Mucosa of descending colon (tissue), 3 donors: Measurements from ENCODE around the gene ANKS4B. TPM values are rescaled to one million over a fixed set of nuclear protein-coding genes. Genes with fewer than 3 reads are reported as not detected.

Experiments used
- ATAC-seq: fragments of 200-7000 bp; cut with Tn5 transposase; one replicate; pipeline ENCODE4 v1.9.1; 2020; ENCODE audit warnings: mild to moderate bottlenecking, moderate library complexity
- DNase-seq, 3 donors: peaks; one replicate each; pipeline ENCODE4 v3.0.0-alpha.2; 2020
- H3K36me3 ChIP-seq: fragments of 200-600 bp; one replicate; pipeline ENCODE4 v1.8.0; 2021; ENCODE audit warnings: low read depth, mild to moderate bottlenecking
- H3K4me1 ChIP-seq: fragments of 200-600 bp; one replicate; pipeline ENCODE4 v1.8.0; 2021; ENCODE audit warnings: low read depth, mild to moderate bottlenecking
- H3K4me3 ChIP-seq: fragments of 200-600 bp; one replicate; pipeline ENCODE4 v1.8.0; 2021; ENCODE audit warnings: mild to moderate bottlenecking
- H3K9me3 ChIP-seq: fragments of 200-600 bp; one replicate; pipeline ENCODE4 v1.8.0; 2021; ENCODE audit warnings: mild to moderate bottlenecking
- CTCF ChIP-seq: fragments of 200-600 bp; IDR thresholded peaks from one replicate; pipeline ENCODE4 v1.8.0; 2022; ENCODE audit warnings: antibody characterized with exemption, mild to moderate bottlenecking
- intact Hi-C, 2 donors: fragments of 100-400 bp; cut with DNase I in 1 of 2; cut with micrococcal nuclease in 1 of 2; formaldehyde crosslinking; loops; one replicate each; pipeline versions ENCODE4 v1.11.0 to v1.11.1; 2022; cut with DNase I, micrococcal nuclease
- total RNA-seq, 3 donors: library from RNA; stranded (reverse); fragmentation: NEBNext Ultra II Directional in 2 of 3; extraction: Animal tissue kit (Norgen Biotek cat#: 25700) in 2 of 3; gene quantifications; one replicate each; pipeline versions ENCODE4 v1.2.1 to v1.2.4, GENCODE V29; 2021 to 2023
- donor health status: DM: no; HTN: no; CAD: no; lungs with moderate emphysema.
- donor health status: DM: no; HTN: no; CAD: no.
- donor health status: DM: no; HTN: yes; CAD: no.

ANKS4B gene
- total RNA-seq, 3 donors from 2014 or later, result 20.9 to 55.3 (median 46.2) TPM

GRCh38 chr16:21226749-21227148 is 6.8 kb upstream of the ANKS4B start:
- no peak for ATAC-seq
- H3K9me3 ChIP-seq, result no peaks in the 10 kb centered on the region
- H3K4me3 ChIP-seq, result no peak overlapping the region
- no peak for DNase-seq
- no peaks in the 10 kb centered on the region for H3K36me3 ChIP-seq
- peaks cover 5% of the 10 kb centered on the region for H3K4me1 ChIP-seq
- intact Hi-C loops, result no loop called here
- no peak for TF ChIP-seq CTCF

- no peaks in the 10 kb centered on the region for H3K9me3 ChIP-seq
- intact Hi-C loops, result no loop called here
- no peaks in the 10 kb centered on the region for H3K36me3 ChIP-seq
- H3K4me3 ChIP-seq, result no peak overlapping the region
- DNase-seq (no peak), ATAC-seq (no peak)
- TF ChIP-seq CTCF, result no peak
- peaks cover 3% of the 10 kb centered on the region for H3K4me1 ChIP-seq
Observed at GRCh38 chr16:21227866-21228265, 5.6 kb upstream of the ANKS4B start.

GRCh38 chr16:21228361-21228872 is 5.1 kb upstream of the ANKS4B start:
- no peak for ATAC-seq

GRCh38 chr16:21233045-21233520 is 416 bp upstream of the ANKS4B start:
- no peak for TF ChIP-seq CTCF
- intact Hi-C loops, result no loop called here
- H3K9me3 ChIP-seq, result no peaks in the 10 kb centered on the region
- H3K36me3 ChIP-seq, result no peaks in the 10 kb centered on the region
- DNase-seq (no peak), ATAC-seq (no peak)
- peak overlapping the region; percentile 13 for H3K4me3 ChIP-seq
- no peaks in the 10 kb centered on the region for H3K4me1 ChIP-seq

More at GRCh38 chr16:21228361-21228872, 5.1 kb upstream of the ANKS4B start:
- Histone ChIP-seq H3K4me1 (no peaks in the 10 kb centered on the region), H3K36me3 (no peaks in the 10 kb centered on the region), H3K4me3 (no peak overlapping the region), H3K9me3 (no peaks in the 10 kb centered on the region)
- no peak for TF ChIP-seq CTCF
- DNase-seq, result no peak
- intact Hi-C loops, result no loop called here

GRCh38 chr16:21235199-21235585 is 1.7 kb downstream of the ANKS4B start:
- Histone ChIP-seq H3K4me3 (peak overlapping the region; percentile 15), H3K36me3 (no peaks in the 10 kb centered on the region), H3K9me3 (no peaks in the 10 kb centered on the region), H3K4me1 (no peaks in the 10 kb centered on the region)
- ATAC-seq, result peak; percentile 25
- DNase-seq, result no peak
- no peak for TF ChIP-seq CTCF
- intact Hi-C loops, result no loop called here

GRCh38 chr16:21236831-21237230 is 3.3 kb downstream of the ANKS4B start:
- no peaks in the 10 kb centered on the region for H3K9me3 ChIP-seq
- no peak for ATAC-seq
- TF ChIP-seq CTCF, result no peak
- intact Hi-C loops, result no loop called here
- no peaks in the 10 kb centered on the region for H3K36me3 ChIP-seq
- H3K4me1 ChIP-seq, result no peaks in the 10 kb centered on the region
- no peak overlapping the region for H3K4me3 ChIP-seq
- DNase-seq, result no peak
